Neutrophil (primary cell): ENCODE data around the gene PDC.

Source experiments
- H3K27ac ChIP-seq: fragments of 200-600 bp; sonication (generic); 2 replicates; pipeline ENCODE4 v1.5.1; 2016; ENCODE audit warnings: mild to moderate bottlenecking, moderate library complexity
- H3K27me3 ChIP-seq: fragments of 200-600 bp; sonication (generic); 2 replicates; pipeline ENCODE4 v1.6.0; 2016; ENCODE audit warnings: mild to moderate bottlenecking
- H3K36me3 ChIP-seq: fragments of 200-600 bp; sonication (generic); 2 replicates; pipeline ENCODE4 v1.5.1; 2017
- H3K4me1 ChIP-seq, 2 experiments: fragments of 200-600 bp in 1 of 2; sonication (generic) in 1 of 2; 1 replicate in 1 of 2; 2 replicates in 1 of 2; pipeline versions ENCODE4 v1.5.1 to v1.6.1; 2013 to 2016; ENCODE audit warnings: low read depth in 1 of 2, low read length in 1 of 2, mild to moderate bottlenecking in 1 of 2, moderate library complexity in 1 of 2; ENCODE audit not compliant: control insufficient read depth in 1 of 2, insufficient read depth in 1 of 2
- H3K4me3 ChIP-seq, 2 experiments: fragments of 200-600 bp in 1 of 2; sonication (generic) in 1 of 2; 1 replicate in 1 of 2; 2 replicates in 1 of 2; pipeline ENCODE4 v1.5.1; 2013 to 2016; ENCODE audit warnings: low read depth in 1 of 2, low read length in 1 of 2, mild to moderate bottlenecking in 1 of 2, moderate library complexity in 1 of 2
- H3K9me3 ChIP-seq: fragments of 200-600 bp; sonication (generic); 2 replicates; pipeline ENCODE4 v1.5.1; 2016
- CTCF ChIP-seq: fragments of 200-600 bp; sonication (generic); IDR thresholded peaks from 2 replicates; pipeline ENCODE4 v1.5.1; 2016; ENCODE audit warnings: antibody characterized with exemption

The PDC gene

DNA sequence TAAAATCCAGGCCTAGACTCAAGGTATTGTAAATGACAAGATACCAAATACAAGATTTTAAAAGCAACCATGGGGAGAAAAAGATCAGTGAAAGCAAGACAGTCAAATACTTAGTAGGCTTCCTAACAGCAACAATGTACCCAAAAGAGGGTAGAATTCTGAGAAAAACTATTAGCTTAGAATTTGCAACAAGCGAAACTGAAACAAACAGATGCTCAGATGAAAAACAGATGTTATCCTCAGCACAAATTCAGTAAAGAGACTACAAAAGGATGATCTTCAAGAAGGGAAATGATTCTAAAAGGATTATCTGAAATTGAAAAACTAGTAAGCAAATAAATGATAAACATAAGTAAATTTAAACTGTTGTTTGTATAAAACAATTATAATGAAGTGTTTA lies 40.0 kb downstream of the PDC start:
- Histone ChIP-seq H3K4me1 (no peaks in the 10 kb centered on the region), H3K27me3 (no peaks in the 10 kb centered on the region), H3K27ac (no peak overlapping the region), H3K36me3 (peaks cover 9% of the 10 kb centered on the region), H3K4me3 (no peak overlapping the region), H3K9me3 (no peaks in the 10 kb centered on the region)
- no peak for TF ChIP-seq CTCF

GRCh38 chr1:186420311-186420710 lies 40.6 kb downstream of the PDC start:
- H3K36me3 ChIP-seq, result peaks cover 9% of the 10 kb centered on the region
- no peaks in the 10 kb centered on the region for H3K27me3 ChIP-seq
- no peak overlapping the region for H3K4me3 ChIP-seq
- no peaks in the 10 kb centered on the region for H3K9me3 ChIP-seq
- no peak overlapping the region for H3K27ac ChIP-seq
- no peaks in the 10 kb centered on the region for H3K4me1 ChIP-seq
- TF ChIP-seq CTCF, result no peak

GRCh38 chr1:186418503-186418902 lies 42.4 kb downstream of the PDC start:
- peaks cover 12% of the 10 kb centered on the region for H3K36me3 ChIP-seq
- H3K4me3 ChIP-seq, result no peak overlapping the region
- TF ChIP-seq CTCF, result no peak
- no peaks in the 10 kb centered on the region for H3K27me3 ChIP-seq
- H3K27ac ChIP-seq, result no peak overlapping the region
- no peaks in the 10 kb centered on the region for H3K4me1 ChIP-seq
- no peaks in the 10 kb centered on the region for H3K9me3 ChIP-seq

DNA sequence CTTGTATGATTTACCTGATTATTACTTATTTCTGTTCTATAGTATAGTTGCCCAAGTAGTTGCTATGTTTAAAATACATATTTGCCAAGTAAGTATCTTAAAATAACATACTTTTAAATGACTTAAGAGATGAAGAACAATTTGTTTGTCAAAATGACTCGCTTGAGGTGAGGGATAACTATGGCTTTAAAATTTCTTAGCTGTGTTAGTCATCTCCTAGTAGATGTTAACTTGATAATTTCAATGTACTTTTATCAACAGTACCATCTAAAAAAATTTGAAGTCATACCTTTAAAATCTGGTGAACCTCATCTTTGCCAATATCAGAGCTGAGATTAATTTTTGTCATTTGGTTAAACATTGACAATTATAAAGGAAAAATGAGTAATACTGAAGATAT lies 47.6 kb downstream of the PDC start:
- H3K4me3 ChIP-seq, result no peak overlapping the region
- no peak for TF ChIP-seq CTCF
- H3K9me3 ChIP-seq, result no peaks in the 10 kb centered on the region
- no peak overlapping the region for H3K27ac ChIP-seq
- peaks cover 23% of the 10 kb centered on the region for H3K36me3 ChIP-seq
- H3K27me3 ChIP-seq, result no peaks in the 10 kb centered on the region
- H3K4me1 ChIP-seq, result no peaks in the 10 kb centered on the region

DNA sequence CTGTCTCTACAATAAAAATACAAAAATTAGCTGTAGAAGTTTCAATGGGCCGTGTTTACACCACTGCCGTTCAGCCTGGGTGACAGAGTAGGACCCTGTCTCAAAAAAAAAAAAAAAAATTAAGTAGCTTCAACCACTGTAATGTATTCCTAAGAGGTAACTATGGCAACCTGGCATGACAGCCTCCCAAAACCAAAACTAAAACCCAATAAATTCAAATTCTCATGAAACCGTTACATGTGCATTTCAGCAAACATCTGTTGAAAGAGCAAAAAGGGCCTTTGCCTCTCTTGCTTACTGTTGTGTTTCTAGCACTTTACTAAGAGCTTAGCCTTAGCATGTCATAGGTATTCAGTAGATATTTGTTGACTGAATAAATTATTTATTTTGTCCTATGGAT lies 51.8 kb downstream of the PDC start:
- TF ChIP-seq CTCF, result no peak
- Histone ChIP-seq H3K4me1 (peaks cover 0 to 4% of the 10 kb centered on the region in 2 experiments), H3K9me3 (no peaks in the 10 kb centered on the region), H3K4me3 (no peak overlapping the region), H3K27me3 (no peaks in the 10 kb centered on the region), H3K36me3 (peaks cover 38% of the 10 kb centered on the region), H3K27ac (no peak overlapping the region)

GRCh38 chr1:186404454-186405051 lies 56.4 kb downstream of the PDC start:
- Histone ChIP-seq H3K4me3 (no peak overlapping the region), H3K9me3 (no peaks in the 10 kb centered on the region), H3K36me3 (peaks cover 32% of the 10 kb centered on the region), H3K4me1 (peaks cover 0 to 4% of the 10 kb centered on the region in 2 experiments), H3K27ac (no peak overlapping the region), H3K27me3 (no peaks in the 10 kb centered on the region)
- TF ChIP-seq CTCF, result peak; percentile 81
